ENCODE data around the gene FAM124B. TPM values are rescaled to one million over a fixed set of nuclear protein-coding genes. Genes with fewer than 3 reads are reported as not detected.

Gene FAM124B
- total RNA-seq, 4 donors from 2014 or later = 0.41 to 0.95 (median 0.60) TPM; not detected in 1

GRCh38 chr2:224335991-224336390, 65.9 kb downstream of the FAM124B start:
- TF ChIP-seq CTCF (IDR thresholded peaks at IDR 0.05) (no peak), EP300 (IDR thresholded peaks at IDR 0.05; ENCODE audit: low read depth) (no peak), POLR2AphosphoS5 (IDR thresholded peaks at IDR 0.05) (no peak), POLR2A (IDR thresholded peaks at IDR 0.05) (no peak)
- Histone ChIP-seq H3K36me3 (no peaks in the 10 kb centered on the region), H3K4me3 (no peak overlapping the region), H3K9me3 (no peaks in the 10 kb centered on the region), H3K27ac (no peak overlapping the region), H3K27me3 (no peaks in the 10 kb centered on the region), H3K4me1 (no peaks in the 10 kb centered on the region)
- no peak for DNase-seq
- WGBS, 2 donors (ENCODE audit: low coverage in 1 of 2) = 25 to 37% methylated on average over 1 of the region's 1 CpG
- intact Hi-C loops (cut with DNase I; ENCODE audit: low total_unique reads) = no loop called here
- in situ Hi-C loops (cut with MboI; ENCODE audit: low pct_ligation_motif_present in 1 of 4, low pct_unique_long_range_greater_than_20kb in 1 of 4, low sequenced_read_pairs in 3 of 4) = no loop called here

DNA sequence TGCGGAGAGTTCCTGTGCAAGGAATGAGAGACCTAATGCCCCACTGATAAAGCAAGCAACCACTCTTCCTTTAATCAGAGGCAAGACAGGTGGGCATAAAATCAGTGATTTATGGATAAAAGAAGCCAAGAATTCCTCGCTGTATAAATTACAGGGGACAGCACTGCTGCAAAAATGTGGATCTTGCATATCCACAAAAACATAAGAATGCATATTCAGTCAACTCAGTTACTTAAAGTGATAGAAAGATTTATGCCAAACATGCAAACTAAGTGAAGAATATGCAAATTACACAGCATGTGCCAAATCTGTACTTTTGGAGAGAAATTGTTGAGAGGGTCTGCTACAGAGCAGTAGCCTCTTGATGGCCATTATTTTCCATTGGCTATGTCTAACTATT, 67.2 kb downstream of the FAM124B start:
- in situ Hi-C loops (cut with MboI; ENCODE audit: low pct_ligation_motif_present in 1 of 4, low pct_unique_long_range_greater_than_20kb in 1 of 4, low sequenced_read_pairs in 3 of 4) = no loop called here
- H3K36me3 ChIP-seq = no peaks in the 10 kb centered on the region
- H3K27ac ChIP-seq = no peak overlapping the region
- no peak overlapping the region for H3K4me3 ChIP-seq
- H3K9me3 ChIP-seq = no peaks in the 10 kb centered on the region
- 71 to 82% methylated on average over 1 to 2 of the region's 2 CpGs for WGBS, 2 donors (ENCODE audit: low coverage in 1 of 2)
- no peaks in the 10 kb centered on the region for H3K27me3 ChIP-seq
- TF ChIP-seq CTCF (IDR thresholded peaks at IDR 0.05) = no peak
- TF ChIP-seq EP300 (IDR thresholded peaks at IDR 0.05; ENCODE audit: low read depth) = no peak
- no peak for TF ChIP-seq POLR2AphosphoS5 (IDR thresholded peaks at IDR 0.05)
- no peak for TF ChIP-seq POLR2A (IDR thresholded peaks at IDR 0.05)
- intact Hi-C loops (cut with DNase I; ENCODE audit: low total_unique reads) = no loop called here
- DNase-seq = no peak
- H3K4me1 ChIP-seq = no peaks in the 10 kb centered on the region

DNA sequence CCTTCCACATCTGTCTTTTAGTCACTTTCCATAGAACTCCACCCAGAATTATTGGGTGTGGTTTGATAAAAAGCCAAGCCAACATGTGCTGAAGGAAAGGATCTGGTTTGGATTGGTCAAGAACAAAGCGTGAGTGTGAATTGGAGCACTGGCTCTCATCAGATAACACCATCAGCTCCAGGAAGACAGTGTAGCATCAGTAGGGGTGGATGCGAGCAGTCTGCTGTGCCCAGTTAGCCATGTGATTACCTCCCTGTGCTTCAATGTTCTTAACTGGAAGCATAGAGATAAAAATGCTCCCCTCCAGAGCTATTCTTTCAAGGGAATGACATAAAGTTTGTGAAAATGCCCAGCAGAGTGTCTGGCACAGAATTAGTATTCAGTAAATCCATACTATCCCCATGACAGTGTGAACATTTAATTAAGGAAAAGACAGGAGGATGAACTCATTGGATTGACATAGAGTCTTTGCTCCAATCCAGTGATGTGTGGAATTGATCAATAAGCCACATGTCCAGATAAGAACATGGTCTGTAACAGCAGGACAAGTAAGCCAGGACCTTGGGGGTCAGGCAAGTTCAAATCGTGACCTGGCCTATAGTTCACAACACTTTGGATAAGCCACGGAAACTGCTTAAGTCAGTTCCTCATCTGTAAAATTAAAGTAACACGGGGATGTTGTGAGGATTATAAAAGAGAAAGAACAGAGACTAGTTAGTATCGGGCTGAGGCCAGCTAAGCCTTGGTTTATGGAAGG, 68.0 kb downstream of the FAM124B start:
- H3K27me3 ChIP-seq = no peaks in the 10 kb centered on the region
- H3K9me3 ChIP-seq = no peaks in the 10 kb centered on the region
- intact Hi-C loops (cut with DNase I; ENCODE audit: low total_unique reads) (no loop called here), in situ Hi-C loops (cut with MboI; ENCODE audit: low pct_ligation_motif_present in 1 of 4, low pct_unique_long_range_greater_than_20kb in 1 of 4, low sequenced_read_pairs in 3 of 4) (no loop called here)
- DNase-seq = no peak
- 73 to 90% methylated on average over 4 to 6 of the region's 6 CpGs for WGBS, 2 donors (ENCODE audit: low coverage in 1 of 2)
- H3K27ac ChIP-seq = no peak overlapping the region
- TF ChIP-seq POLR2AphosphoS5 (IDR thresholded peaks at IDR 0.05) = no peak
- TF ChIP-seq POLR2A (IDR thresholded peaks at IDR 0.05) = no peak
- TF ChIP-seq CTCF (IDR thresholded peaks at IDR 0.05) = no peak
- no peak for TF ChIP-seq EP300 (IDR thresholded peaks at IDR 0.05; ENCODE audit: low read depth)
- no peaks in the 10 kb centered on the region for H3K4me1 ChIP-seq
- H3K4me3 ChIP-seq = no peak overlapping the region
- H3K36me3 ChIP-seq = no peaks in the 10 kb centered on the region

DNA sequence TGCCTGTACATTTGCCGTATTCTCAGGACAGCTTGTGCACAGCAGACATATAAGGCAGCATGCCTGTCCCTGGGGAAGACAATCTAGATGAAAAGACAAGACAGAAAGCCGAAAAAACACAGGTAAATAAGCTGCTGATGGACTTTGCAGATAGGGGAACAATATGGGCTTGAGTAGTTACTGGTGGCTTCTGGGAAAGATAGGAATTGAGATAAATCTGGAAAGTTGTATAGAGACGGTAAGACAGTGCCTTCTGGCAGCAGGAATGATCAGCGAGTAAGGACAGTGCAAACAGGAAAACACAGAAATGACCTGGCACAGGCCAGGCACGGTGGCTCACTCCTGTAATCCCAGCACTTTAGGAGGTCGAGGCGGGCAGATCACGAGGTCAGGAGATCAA, 70.2 kb downstream of the FAM124B start:
- DNase-seq = no peak
- no peak overlapping the region for H3K4me3 ChIP-seq
- no peaks in the 10 kb centered on the region for H3K4me1 ChIP-seq
- intact Hi-C loops (cut with DNase I; ENCODE audit: low total_unique reads) = no loop called here
- H3K9me3 ChIP-seq = no peaks in the 10 kb centered on the region
- WGBS, 2 donors (ENCODE audit: low coverage in 1 of 2) = 74 to 85% methylated on average over 4 to 8 of the region's 8 CpGs
- no peak overlapping the region for H3K27ac ChIP-seq
- TF ChIP-seq CTCF (IDR thresholded peaks at IDR 0.05) = no peak
- TF ChIP-seq EP300 (IDR thresholded peaks at IDR 0.05; ENCODE audit: low read depth) = no peak
- TF ChIP-seq POLR2A (IDR thresholded peaks at IDR 0.05) = no peak
- no peak for TF ChIP-seq POLR2AphosphoS5 (IDR thresholded peaks at IDR 0.05)
- no peaks in the 10 kb centered on the region for H3K36me3 ChIP-seq
- H3K27me3 ChIP-seq = no peaks in the 10 kb centered on the region
- in situ Hi-C loops (cut with MboI; ENCODE audit: low pct_ligation_motif_present in 1 of 4, low pct_unique_long_range_greater_than_20kb in 1 of 4, low sequenced_read_pairs in 3 of 4) = no loop called here
